HG02588 (cell line): ENCODE data around the gene DDX11.
"Not testable (repeated sequence)": the region's sequence is repeated elsewhere in the genome, so short reads cannot be mapped to it uniquely, and the experiment has no call there.

Source experiments
- ATAC-seq: cut with Tn5 transposase; IDR thresholded peaks from one replicate; pipeline ENCODE4 v1.9.1; 2021; ENCODE audit warnings: mild to moderate bottlenecking, moderate library complexity; ENCODE audit not compliant: unreplicated experiment

DDX11 gene

DNA sequence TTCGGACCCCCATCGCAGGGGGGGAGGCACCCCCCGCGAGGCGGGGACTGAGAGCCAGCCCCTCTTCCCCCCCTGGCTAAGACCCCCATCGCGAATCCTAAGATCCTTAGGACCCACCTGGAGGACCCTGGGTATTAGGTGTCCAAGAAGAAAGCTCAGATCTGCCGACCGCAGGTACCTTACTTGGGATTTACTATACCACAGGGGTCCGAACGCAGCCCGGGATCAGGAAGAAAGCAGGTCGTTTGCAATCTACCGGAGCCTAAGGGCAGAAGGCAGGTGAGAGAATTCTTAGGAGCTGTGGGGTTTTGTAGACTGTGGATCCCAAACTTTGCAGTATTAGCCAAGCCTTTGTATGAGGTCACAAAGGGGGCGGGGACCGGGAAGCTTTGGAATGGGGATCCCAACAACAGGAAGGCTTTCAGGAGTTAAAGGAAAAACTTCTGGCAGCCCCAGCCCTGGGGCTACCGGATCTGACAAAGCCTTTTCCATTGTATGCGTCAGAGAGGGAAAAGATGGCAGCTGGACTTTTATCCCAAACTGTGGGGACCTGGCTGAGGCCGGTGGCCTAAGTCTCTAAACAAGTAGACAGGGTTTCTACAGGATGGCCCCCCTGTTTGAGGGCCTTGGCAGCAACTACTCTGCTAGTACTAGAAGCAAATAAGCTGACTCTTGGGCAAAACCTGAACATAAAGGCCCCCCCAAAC, 47.5 kb downstream of the DDX11 start:
- ATAC-seq = not testable (repeated sequence)

GRCh38 chr12:31122481-31122880, 48.8 kb downstream of the DDX11 start:
- no peak for ATAC-seq

DNA sequence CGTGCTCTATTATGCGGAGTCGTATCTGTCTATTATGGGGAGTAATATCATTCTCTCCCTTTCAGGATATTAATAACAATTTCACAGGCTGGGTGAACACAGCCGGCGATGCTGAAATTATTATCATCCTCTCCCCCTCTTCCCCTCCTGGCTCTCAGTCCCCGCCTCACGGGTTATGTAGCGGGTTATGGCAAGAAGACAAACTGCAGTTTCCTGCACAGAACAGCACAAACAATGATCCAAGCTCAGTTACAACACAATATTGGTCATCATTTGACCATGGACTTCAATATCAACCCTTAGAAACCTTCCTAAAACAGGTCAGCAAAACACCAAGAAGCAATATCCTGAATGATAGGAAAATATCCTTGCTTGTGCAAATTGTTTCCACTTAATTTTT, 50.5 kb downstream of the DDX11 start:
- not testable (repeated sequence) for ATAC-seq

- not testable (repeated sequence) for ATAC-seq
Observed at GRCh38 chr12:31125171-31125570, 51.5 kb downstream of the DDX11 start.

DNA sequence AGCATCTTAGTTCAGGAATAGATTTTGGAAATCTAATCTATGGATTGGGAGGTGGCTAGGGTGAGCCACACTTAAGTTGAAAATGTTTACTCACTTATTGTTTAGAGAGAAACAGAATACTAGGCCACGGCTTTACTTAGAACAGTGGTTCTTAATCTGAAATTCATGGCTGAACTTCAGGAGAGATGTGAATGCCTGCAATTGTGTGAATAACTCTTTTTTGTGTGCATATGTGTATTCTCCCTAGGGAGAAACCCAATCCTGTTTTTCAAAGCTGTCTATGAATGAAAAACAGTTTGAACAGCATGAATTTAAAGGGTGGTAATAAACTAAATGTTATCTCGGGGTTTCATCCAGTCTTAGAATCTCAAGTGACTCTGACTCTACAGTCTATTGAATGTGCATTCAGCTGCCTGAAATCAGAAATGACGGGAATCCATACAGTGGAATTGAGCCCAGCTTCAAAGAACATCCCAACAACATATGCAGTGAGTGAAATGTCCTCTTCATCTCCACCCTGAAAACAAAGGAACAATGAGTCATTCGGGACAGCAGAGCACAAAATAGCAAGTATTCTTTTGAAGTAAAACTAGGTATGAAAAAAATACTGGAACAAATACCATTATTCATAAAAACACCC, 53.7 kb downstream of the DDX11 start:
- ATAC-seq = not testable (repeated sequence)

- not testable (repeated sequence) for ATAC-seq
Observed at GRCh38 chr12:31136581-31136980, 62.9 kb downstream of the DDX11 start.

- not testable (repeated sequence) for ATAC-seq
Observed at GRCh38 chr12:31144768-31145167, 71.1 kb downstream of the DDX11 start.

DNA sequence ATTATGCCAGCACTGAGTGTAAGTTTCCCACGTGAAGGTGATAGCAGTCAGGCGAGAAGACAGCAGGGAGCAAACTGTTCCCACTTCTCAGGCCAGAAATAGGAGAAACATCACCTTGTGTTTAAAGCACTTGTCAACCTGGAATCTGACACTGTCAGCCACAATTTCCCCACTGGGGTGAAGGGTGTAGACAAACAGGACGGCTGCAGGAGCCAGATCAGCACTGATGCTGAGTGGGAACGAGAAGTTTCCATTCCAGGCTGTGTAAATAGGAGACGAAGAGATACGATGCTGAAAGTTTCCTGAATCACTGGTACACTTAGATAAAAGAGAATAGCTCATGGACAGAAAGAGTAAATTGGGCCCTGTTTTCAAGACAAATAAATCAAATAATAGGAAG, 71.6 kb downstream of the DDX11 start:
- ATAC-seq = not testable (repeated sequence)

GRCh38 chr12:31147415-31147814, 73.8 kb downstream of the DDX11 start:
- not testable (repeated sequence) for ATAC-seq

- ATAC-seq = not testable (repeated sequence)
Observed at GRCh38 chr12:31150766-31151165, 77.1 kb downstream of the DDX11 start.
